ENCODE results near the gene KCTD20. TPM values are rescaled to one million over a fixed set of nuclear protein-coding genes. Genes with fewer than 3 reads are reported as not detected.

KCTD20 gene
- total and polyA plus RNA-seq, 9 of the 15 experiments (the other 6 are each of a cell fraction or from before 2014, with no cell fraction given), result 28.9 to 160 (median 70.6) TPM

DNA sequence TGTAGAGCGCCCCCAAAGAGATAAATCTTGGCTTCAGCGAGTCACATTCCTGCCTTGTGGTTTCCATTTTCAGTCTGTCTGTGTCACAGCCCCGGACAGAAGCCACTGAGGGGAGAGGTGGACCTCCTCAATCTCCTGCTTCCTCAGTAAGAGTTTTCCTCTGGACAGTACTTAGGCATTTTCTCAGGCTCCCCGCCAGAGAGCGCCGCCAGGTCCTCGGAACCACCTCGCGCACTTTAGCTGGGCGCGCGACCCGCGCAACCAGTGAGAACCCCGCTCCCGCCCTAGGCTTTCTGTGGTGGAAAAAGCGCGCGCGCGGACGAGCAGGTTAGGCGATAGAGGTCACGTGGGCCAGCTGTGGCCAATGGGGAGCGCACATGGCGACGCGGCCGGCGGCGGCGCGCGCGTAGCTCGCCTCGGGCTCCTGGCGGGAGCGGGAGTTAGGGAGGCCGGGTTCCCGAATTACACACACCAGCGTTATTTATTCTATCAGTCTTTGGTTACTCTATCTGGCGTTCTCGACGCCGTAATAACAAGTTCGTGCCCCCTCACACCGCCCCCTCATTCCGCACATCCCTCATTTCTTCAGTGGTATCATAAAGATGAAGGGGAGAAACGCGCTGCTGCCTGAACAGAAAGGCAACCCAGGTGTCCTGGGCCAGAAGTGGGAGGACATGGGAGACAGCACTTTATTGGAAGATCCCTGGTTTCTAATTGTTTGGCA, 19.5 kb upstream of the KCTD20 start (continued):
- TF ChIP-seq, protein P1, sequence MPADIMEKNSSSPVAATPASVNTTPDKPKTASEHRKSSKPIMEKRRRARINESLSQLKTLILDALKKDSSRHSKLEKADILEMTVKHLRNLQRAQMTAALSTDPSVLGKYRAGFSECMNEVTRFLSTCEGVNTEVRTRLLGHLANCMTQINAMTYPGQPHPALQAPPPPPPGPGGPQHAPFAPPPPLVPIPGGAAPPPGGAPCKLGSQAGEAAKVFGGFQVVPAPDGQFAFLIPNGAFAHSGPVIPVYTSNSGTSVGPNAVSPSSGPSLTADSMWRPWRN (IDR thresholded peaks at IDR 0.05; ENCODE audit: low read depth), result no peak
- TF ChIP-seq, protein P2, sequence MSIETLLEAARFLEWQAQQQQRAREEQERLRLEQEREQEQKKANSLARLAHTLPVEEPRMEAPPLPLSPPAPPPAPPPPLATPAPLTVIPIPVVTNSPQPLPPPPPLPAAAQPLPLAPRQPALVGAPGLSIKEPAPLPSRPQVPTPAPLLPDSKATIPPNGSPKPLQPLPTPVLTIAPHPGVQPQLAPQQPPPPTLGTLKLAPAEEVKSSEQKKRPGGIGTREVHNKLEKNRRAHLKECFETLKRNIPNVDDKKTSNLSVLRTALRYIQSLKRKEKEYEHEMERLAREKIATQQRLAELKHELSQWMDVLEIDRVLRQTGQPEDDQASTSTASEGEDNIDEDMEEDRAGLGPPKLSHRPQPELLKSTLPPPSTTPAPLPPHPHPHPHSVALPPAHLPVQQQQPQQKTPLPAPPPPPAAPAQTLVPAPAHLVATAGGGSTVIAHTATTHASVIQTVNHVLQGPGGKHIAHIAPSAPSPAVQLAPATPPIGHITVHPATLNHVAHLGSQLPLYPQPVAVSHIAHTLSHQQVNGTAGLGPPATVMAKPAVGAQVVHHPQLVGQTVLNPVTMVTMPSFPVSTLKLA (conservative IDR thresholded peaks at IDR 0.05), result peak; percentile 92 to 93
- TF ChIP-seq ZNF780A (CRISPR knock-in tag; IDR thresholded peaks at IDR 0.05) (no peak), SRSF9 (IDR thresholded peaks at IDR 0.05; ENCODE audit: borderline replicate concordance, low read depth, low read length) (no peak), RBM22 (IDR thresholded peaks at IDR 0.05; ENCODE audit: low read depth, low read length, poor library complexity, severe bottlenecking) (no peak), KLF10 (CRISPR knock-in tag; IDR thresholded peaks at IDR 0.05) (no peak), MIER1 (IDR thresholded peaks at IDR 0.05; ENCODE audit: low read depth) (no peak), HDAC2 (IDR thresholded peaks at IDR 0.05) (no peak), MXI1 (IDR thresholded peaks at IDR 0.05; ENCODE audit: low read depth, low read length) (no peak), ZNF197 (CRISPR knock-in tag; IDR thresholded peaks at IDR 0.05; ENCODE audit: low read depth) (peak; percentile 95), ZNF133 (CRISPR knock-in tag; IDR thresholded peaks at IDR 0.05) (no peak)
- TF ChIP-seq, protein P3, sequence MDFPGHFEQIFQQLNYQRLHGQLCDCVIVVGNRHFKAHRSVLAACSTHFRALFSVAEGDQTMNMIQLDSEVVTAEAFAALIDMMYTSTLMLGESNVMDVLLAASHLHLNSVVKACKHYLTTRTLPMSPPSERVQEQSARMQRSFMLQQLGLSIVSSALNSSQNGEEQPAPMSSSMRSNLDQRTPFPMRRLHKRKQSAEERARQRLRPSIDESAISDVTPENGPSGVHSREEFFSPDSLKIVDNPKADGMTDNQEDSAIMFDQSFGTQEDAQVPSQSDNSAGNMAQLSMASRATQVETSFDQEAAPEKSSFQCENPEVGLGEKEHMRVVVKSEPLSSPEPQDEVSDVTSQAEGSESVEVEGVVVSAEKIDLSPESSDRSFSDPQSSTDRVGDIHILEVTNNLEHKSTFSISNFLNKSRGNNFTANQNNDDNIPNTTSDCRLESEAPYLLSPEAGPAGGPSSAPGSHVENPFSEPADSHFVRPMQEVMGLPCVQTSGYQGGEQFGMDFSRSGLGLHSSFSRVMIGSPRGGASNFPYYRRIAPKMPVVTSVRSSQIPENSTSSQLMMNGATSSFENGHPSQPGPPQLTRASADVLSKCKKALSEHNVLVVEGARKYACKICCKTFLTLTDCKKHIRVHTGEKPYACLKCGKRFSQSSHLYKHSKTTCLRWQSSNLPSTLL (IDR thresholded peaks at IDR 0.05), result no peak
- TF ChIP-seq, protein P4, sequence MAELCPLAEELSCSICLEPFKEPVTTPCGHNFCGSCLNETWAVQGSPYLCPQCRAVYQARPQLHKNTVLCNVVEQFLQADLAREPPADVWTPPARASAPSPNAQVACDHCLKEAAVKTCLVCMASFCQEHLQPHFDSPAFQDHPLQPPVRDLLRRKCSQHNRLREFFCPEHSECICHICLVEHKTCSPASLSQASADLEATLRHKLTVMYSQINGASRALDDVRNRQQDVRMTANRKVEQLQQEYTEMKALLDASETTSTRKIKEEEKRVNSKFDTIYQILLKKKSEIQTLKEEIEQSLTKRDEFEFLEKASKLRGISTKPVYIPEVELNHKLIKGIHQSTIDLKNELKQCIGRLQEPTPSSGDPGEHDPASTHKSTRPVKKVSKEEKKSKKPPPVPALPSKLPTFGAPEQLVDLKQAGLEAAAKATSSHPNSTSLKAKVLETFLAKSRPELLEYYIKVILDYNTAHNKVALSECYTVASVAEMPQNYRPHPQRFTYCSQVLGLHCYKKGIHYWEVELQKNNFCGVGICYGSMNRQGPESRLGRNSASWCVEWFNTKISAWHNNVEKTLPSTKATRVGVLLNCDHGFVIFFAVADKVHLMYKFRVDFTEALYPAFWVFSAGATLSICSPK (IDR thresholded peaks at IDR 0.05; ENCODE audit: borderline replicate concordance), result no peak
- TF ChIP-seq, protein P5, sequence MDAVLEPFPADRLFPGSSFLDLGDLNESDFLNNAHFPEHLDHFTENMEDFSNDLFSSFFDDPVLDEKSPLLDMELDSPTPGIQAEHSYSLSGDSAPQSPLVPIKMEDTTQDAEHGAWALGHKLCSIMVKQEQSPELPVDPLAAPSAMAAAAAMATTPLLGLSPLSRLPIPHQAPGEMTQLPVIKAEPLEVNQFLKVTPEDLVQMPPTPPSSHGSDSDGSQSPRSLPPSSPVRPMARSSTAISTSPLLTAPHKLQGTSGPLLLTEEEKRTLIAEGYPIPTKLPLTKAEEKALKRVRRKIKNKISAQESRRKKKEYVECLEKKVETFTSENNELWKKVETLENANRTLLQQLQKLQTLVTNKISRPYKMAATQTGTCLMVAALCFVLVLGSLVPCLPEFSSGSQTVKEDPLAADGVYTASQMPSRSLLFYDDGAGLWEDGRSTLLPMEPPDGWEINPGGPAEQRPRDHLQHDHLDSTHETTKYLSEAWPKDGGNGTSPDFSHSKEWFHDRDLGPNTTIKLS (IDR thresholded peaks at IDR 0.05; ENCODE audit: borderline replicate concordance, low read depth), result peak; percentile 17; the same call in 1 of the 2 replicates
- TF ChIP-seq, protein P6, sequence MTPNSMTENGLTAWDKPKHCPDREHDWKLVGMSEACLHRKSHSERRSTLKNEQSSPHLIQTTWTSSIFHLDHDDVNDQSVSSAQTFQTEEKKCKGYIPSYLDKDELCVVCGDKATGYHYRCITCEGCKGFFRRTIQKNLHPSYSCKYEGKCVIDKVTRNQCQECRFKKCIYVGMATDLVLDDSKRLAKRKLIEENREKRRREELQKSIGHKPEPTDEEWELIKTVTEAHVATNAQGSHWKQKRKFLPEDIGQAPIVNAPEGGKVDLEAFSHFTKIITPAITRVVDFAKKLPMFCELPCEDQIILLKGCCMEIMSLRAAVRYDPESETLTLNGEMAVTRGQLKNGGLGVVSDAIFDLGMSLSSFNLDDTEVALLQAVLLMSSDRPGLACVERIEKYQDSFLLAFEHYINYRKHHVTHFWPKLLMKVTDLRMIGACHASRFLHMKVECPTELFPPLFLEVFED (CRISPR knock-in tag; conservative IDR thresholded peaks at IDR 0.05), result no peak
- TF ChIP-seq, protein P7, sequence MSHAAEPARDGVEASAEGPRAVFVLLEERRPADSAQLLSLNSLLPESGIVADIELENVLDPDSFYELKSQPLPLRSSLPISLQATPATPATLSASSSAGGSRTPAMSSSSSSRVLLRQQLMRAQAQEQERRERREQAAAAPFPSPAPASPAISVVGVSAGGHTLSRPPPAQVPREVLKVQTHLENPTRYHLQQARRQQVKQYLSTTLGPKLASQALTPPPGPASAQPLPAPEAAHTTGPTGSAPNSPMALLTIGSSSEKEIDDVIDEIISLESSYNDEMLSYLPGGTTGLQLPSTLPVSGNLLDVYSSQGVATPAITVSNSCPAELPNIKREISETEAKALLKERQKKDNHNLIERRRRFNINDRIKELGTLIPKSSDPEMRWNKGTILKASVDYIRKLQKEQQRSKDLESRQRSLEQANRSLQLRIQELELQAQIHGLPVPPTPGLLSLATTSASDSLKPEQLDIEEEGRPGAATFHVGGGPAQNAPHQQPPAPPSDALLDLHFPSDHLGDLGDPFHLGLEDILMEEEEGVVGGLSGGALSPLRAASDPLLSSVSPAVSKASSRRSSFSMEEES (CRISPR knock-in tag; IDR thresholded peaks at IDR 0.05), result peak; percentile 99
